HL-60 (cell line): ENCODE data around the gene CTNND2.

Experiments
- CTCF ChIP-seq: IDR thresholded peaks from one replicate; pipeline ENCODE4 v1.5.1; 2011; ENCODE audit warnings: low read length, control low read depth, inconsistent platforms; ENCODE audit not compliant: insufficient read depth
- GABPA ChIP-seq: IDR thresholded peaks from 2 replicates; pipeline ENCODE4 v1.6.1; 2012; ENCODE audit warnings: low read depth
- POLR2AphosphoS5 ChIP-seq: IDR thresholded peaks from 2 replicates; pipeline ENCODE4 v1.6.1; 2012; ENCODE audit warnings: low read depth
- REST ChIP-seq: IDR thresholded peaks from 2 replicates; pipeline ENCODE4 v1.6.1; 2012; ENCODE audit warnings: low read depth; ENCODE audit not compliant: insufficient replicate concordance
- SPI1 ChIP-seq: IDR thresholded peaks from 2 replicates; pipeline ENCODE4 v1.6.1; 2012; ENCODE audit warnings: low read depth, mild to moderate bottlenecking, borderline replicate concordance

GRCh38 chr5:11420969-11421368 is 483.3 kb downstream of the CTNND2 start:
- TF ChIP-seq CTCF: no peak
- TF ChIP-seq POLR2AphosphoS5: no peak
- TF ChIP-seq REST: no peak
- TF ChIP-seq SPI1: no peak
- TF ChIP-seq GABPA: no peak
